PC-9 (cell line): ENCODE results near the gene RECQL5.

Source experiments
- CTCF ChIP-seq: fragments of 200-600 bp; sonication (generic); conservative IDR thresholded peaks from 2 replicates; pipeline ENCODE4 v1.6.1; 2017; ENCODE audit warnings: mixed run types, antibody characterized with exemption, mild to moderate bottlenecking, moderate library complexity
- EZH2 ChIP-seq: fragments of 200-600 bp; sonication (generic); IDR thresholded peaks from 2 replicates; pipeline ENCODE4 v1.8.0; 2017; ENCODE audit warnings: antibody characterized with exemption, low read depth

DNA sequence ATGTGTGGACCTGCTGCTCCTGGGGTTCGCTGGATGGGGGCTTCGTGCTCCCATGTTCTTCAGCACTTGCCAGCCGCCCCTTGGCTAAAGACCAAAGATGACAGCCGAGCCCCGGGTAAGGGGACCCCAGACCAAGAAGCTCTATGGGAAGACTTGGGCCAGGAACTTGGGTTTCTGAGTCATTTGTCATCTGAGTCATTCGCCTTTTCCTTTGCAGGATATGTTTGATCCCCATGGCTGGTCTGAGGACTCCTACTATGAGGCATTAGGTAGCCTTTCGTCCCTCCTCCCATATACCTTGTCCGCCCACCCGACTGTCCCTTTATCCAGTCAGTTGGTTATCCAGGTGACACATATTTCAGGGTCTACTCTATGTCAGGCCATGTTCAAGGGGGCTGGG, 36.6 kb upstream of the RECQL5 start:
- no peak for TF ChIP-seq CTCF
- TF ChIP-seq EZH2, result no peak
